GM12891 (cell line): ENCODE results near the gene ZC3H6.

Source experiments
- POLR2A ChIP-seq: IDR thresholded peaks from 2 replicates; pipeline ENCODE4 v1.6.1; 2011; ENCODE audit warnings: low read depth, low read length, control low read depth
- POLR2AphosphoS5 ChIP-seq: IDR thresholded peaks from 2 replicates; pipeline ENCODE4 v1.6.1; 2011; ENCODE audit warnings: low read depth, low read length, control low read depth
- TAF1 ChIP-seq: IDR thresholded peaks from 2 replicates; pipeline ENCODE4 v1.6.1; 2011; ENCODE audit warnings: low read depth, low read length, control low read depth

DNA sequence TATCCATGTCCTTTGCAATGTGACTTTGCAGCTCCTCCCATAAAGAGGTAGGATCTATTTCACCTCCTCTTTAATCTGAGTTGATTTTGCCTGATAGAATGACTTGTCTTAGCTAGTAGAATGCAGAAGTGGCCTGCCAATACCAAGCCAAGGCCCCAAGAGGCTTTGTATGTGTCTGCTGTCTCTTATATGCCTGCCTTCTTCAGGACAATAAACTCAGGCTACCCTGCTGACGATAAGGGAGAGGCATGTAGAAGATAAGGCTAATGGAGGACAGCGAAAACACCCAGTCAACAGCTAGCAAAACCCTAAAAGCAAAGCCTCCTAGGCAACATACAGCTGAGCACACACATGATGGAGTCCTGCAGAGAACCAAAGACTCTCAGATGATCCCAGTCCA, 18.7 kb upstream of the ZC3H6 start:
- TF ChIP-seq POLR2AphosphoS5 (no peak), TAF1 (no peak), POLR2A (no peak)
